GM18909 (cell line): ENCODE data around the gene HPCA.

ENCODE experiments used
- ATAC-seq: cut with Tn5 transposase; IDR thresholded peaks from one replicate; pipeline ENCODE4 v1.9.1; 2021; ENCODE audit warnings: mild to moderate bottlenecking; ENCODE audit not compliant: unreplicated experiment, poor library complexity

The HPCA gene

DNA sequence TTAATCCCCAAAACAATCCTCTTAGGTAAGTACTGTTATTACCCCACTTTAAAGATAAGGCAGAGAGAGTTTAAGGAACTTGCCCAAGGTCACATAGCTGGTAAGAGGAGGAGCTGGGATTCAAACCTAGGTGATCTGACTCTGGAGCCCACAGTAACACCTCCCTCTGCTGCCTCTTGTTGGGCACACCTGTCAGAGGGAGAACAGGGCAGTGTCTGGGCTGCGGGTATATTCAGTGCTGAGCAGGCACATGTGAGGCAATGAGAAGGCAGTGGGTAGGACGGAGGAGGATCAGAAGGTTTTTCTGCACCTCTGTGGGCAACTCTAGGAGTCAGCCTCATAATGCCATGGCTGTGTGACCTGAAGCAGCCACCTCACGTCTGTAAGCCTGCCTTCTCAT, 1.8 kb downstream of the HPCA start:
- ATAC-seq = no peak

DNA sequence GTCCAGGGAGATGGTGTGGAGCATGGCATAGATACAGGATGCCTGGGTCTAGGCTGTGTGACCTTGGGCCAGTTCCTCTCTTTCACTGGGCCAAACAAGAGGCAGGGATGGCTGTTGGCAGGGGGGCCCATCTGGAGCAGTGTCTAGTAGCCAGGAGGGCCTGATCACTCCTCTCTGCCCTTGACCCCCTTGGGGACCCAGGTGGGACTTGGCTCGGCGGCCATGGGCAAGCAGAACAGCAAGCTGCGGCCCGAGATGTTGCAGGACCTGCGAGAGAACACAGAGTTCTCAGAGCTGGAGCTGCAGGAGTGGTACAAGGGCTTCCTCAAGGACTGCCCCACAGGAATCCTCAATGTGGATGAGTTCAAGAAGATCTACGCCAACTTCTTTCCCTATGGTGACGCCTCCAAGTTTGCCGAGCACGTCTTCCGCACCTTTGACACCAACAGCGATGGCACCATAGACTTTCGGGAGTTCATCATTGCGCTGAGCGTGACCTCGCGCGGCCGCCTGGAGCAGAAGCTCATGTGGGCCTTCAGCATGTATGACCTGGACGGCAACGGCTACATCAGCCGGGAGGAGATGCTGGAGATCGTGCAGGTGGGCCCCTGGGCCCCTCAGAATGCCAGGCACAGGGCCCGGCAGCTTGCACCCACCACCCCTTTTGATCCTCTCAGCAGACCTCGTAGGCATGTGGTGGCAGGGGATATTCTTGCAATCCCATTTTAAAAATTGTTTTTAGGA, 2.6 kb downstream of the HPCA start:
- no peak for ATAC-seq

DNA sequence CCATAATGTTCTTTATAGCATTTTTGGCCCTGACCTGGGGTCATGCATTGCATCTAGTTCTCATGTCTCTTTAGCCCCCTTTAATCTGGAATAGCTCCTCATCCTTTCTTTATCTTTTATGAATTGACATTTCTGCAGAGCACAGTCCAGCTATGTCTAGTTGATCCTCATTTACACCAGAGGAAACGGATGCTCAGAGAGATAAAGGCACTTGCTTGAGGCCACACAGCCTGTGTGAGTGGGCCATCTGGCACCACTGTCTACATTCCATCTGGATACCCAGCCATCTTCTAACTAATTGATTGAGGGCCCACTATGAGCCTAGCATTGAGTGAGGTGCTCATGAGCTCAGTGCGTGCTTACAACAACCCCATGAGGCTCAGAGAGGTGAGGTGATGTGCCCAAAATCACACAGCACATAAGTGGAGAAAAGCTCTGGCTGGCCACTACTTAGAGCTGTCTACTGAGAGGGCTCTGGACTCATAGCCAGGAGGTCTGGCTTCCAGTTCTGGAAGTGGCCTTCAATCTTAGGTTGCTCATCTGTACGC, 3.5 kb downstream of the HPCA start:
- ATAC-seq = no peak

DNA sequence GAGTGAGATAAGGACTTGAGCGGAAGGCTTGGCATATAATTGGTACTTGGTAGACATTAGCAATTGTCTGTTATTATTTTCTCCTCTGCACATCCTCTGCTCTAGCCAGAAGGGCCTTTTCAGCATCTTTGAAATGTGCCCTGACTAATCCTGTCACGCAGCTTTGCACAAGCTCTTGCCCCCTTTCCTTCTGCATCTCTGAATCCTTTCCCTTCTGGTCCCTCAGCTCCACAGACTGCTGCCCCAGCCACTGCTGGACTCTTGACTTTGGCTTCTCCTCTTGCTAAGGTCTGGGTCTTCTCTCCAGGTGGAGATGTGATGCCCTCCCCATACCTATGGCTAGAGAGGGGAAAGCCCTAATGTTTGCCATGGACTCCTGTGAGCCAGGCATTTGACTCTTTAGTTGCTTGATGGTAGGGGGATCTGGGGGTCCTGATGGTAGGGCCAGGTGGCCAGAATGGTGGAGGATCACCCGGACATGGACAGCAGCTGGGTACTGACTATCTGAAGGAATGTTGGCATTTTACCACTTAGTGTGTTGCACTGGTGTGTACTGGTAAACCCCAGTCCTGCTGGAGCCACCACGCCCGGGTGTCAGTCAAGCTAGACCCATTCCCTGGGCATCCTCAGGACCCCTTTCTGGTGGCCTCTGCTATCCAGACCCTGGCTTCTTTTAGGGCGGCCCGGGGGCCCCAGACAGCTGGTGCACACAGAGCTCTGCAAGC, 4.4 kb downstream of the HPCA start:
- no peak for ATAC-seq

DNA sequence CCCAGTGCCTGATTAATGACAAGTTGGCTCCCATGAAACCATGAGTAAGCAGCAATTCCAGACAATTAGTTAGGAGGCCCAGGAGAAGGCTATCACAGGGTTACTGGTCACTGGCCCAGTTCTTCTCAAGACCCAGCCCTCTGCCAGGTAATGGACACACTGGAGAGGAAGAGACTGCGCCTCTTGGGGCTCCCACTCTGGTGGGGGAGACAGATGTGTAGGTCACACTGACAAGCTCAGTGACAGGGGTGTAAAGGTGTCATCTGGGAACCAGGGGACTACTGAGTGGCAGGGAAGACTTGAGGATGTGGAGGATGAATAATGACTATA, 4.9 kb downstream of the HPCA start:
- ATAC-seq = no peak

DNA sequence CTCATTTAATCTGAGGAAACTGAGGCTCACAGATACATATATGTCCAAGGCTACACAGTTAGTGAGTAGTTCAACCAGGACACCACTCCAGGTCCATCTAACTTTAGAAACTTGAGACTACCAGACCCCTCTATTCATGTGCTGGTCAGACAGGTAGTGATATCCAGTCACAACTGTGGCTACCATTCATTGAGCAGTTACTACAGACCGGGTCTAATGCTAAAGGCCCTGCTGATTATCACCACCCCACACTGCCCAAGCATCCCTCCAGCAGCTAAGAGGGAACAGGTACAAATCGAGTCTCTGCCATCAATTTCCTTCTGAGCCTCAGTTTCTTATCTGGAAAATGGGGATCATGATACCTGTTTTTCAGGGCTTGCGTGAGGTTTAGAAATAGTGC, 5.3 kb downstream of the HPCA start:
- no peak for ATAC-seq

DNA sequence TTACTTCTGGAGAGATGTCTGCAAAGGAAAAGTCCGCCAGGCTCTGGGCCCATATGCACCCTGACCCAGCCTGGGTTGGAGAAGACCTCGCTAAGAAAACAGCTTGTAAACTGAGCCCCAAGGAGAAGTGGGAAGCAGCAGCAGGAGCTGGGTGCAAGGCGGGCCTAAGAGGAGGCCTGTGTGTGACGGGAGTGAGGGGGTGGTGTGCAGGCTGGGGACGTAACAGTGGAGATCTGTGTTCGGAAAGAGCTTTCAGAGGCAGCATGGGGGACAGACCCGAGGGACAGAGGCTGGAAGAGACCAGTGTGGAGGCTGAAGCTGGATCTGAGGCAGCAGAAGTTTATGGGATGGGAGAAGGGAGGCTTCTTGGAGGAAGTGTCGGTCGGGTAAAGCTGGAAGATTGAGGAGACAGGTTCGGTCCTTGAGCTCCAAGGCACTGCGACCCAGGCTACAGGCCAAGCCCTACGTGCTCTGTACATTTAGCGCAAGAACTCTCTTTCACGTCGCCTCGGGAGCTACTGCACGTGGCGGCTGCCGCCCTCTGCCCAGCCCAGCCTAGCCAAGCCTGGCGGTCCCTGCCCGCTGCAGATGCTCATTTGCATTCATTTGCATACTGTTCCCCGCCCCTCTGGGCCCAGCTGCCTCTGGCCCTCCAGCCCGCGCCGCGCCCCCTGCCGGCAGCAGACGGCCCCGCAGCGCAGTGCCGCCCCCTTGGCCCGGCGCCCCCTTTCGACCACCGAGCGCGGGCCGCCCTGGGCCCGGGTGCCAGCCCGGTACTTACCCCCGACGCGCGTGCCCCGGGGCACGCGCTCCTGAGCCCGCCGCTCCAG, 6.3 kb downstream of the HPCA start:
- ATAC-seq = no peak

DNA sequence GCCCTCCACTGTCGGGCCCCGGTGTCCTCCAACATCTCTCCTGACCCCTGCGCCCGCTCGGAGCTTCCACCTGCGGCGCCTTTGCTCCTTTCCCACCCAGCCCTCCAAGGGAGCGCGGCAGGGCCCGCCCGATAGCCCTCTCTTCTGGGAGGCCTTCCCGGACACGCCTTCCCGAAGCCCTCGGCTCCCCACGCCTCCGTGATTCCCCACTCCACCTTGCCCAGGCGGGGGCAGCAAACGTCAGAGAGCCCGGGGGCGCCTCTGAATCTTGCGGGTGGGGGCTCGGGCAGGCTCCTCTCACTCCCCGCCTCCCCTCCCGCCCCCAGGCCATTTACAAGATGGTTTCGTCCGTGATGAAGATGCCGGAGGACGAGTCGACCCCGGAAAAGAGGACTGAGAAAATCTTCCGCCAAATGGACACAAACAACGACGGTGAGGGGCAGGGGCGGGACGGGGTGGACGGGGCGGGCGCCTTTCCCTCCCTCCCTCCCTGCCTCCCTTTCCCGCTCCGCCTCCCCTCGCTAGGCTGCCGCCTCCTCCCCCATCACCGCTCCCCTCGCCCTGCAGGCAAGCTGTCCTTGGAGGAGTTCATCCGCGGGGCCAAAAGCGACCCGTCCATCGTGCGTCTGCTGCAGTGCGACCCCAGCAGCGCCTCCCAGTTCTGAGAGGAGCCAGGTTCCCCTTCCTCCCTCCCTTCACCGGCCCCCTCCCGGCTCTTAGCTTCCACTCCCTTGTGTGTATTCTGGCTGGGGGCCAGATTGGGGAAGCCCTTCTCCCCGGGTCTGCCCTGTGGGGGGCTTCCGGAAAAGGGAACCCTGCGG, 7.1 kb downstream of the HPCA start:
- ATAC-seq = no peak

DNA sequence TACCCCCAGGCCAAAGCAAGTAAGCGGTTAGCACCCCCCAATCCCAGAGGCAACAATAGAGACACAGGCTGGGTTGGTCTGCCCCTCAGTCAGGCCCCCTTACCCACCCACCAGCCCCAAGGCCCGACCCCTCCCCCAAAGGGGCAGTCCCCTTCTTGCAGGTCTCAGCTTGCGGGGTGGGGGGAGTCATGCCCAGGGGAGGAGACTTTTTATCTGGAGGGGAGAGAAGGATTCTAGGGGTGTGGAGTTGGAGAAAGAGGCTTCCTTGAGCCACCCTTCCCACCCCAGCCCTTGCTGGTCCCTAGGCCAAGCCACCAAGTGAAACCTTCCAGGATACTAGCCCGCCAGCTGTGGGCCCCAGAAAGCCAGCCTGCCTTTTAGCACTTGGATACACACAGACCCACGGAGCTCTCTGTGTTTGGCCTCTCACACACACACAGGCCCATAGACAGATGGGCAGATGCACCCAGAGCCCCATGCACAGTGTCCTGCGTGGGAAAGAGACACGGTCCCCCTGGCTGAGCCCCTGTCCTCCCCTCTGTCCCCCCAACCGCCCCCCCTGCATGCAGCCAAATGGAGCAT, 7.8 kb downstream of the HPCA start:
- no peak for ATAC-seq

DNA sequence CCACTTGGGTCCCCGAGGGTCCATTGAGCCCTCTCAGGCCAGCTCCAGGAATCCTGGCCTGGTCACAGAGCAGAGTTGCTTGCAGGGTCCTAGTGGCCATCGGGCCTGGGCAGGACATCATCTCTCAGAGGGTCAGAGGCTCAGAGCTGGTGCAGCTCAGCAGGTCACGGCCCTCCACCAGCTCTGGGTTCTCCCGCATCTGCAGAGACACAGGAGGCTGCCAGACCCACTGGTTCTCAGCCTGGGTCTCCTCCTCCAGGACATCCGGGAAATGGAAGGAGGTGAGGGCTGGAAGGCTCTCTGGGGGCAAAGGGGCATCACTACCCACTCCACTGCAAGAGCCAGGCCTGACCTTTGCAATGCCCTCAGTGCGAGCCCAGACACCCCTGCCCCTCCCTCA, 8.4 kb downstream of the HPCA start:
- no peak for ATAC-seq

DNA sequence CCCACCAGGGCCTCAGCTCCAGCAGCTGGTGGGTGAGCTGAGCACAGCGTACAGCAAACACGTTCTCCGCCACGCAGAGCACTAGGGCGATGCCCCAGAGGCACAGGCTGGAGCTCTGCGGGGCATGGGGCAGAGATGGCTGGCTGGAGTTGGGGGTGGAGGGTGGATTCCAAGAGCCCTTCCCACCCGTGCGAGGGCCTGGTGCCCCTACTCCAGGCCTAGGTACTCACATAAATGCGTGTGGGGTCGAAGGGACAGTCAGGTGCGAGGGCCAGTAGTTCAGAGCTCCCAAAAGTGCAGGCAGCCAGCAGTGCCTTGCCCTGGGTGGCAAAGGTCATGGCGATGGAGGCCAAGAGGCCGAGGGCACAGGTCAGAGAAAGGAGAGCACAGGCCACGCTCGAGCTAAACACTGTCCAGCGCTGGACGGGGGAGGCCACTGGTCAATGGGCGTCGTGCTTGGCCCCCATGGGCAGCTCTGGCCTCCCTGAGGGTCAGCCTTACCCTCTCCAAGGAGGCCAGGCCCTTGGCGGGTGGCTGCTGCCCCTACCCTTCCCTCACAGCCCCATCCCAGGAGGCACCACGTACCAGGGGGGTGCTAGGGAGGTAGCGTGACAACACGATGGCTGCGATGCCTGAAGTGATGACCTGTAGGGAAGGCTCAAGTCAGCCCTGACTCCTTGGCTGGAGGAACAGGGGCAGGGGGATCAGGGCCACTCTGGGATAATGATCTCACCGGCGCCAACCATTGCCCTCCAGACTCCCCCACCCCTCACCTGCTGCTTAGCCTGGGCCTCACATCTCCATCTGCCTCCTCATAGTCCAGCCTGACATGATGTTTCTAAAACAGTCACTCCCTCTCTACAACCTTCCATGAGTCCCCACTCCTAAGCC, 9.3 kb downstream of the HPCA start:
- ATAC-seq = no peak

DNA sequence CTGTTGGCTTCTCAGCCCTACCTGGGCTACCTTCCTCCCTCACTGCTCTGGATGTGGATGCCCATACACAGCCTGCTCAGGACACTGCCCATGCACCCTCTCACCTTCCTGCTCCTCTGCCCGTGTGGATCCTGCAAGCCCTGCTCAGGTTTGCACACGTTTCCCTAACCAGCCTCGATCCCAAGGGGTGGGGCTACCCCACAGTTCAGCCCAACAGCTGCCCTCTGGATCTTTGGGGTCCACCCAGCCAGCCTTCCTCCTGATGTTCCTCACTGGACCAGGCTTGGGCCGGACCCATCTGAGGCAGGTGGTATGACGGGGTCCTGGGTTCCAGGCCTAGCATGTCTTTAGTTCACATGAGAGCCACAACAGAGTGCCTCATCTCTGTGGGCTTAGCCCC, 10.2 kb downstream of the HPCA start:
- no peak for ATAC-seq

DNA sequence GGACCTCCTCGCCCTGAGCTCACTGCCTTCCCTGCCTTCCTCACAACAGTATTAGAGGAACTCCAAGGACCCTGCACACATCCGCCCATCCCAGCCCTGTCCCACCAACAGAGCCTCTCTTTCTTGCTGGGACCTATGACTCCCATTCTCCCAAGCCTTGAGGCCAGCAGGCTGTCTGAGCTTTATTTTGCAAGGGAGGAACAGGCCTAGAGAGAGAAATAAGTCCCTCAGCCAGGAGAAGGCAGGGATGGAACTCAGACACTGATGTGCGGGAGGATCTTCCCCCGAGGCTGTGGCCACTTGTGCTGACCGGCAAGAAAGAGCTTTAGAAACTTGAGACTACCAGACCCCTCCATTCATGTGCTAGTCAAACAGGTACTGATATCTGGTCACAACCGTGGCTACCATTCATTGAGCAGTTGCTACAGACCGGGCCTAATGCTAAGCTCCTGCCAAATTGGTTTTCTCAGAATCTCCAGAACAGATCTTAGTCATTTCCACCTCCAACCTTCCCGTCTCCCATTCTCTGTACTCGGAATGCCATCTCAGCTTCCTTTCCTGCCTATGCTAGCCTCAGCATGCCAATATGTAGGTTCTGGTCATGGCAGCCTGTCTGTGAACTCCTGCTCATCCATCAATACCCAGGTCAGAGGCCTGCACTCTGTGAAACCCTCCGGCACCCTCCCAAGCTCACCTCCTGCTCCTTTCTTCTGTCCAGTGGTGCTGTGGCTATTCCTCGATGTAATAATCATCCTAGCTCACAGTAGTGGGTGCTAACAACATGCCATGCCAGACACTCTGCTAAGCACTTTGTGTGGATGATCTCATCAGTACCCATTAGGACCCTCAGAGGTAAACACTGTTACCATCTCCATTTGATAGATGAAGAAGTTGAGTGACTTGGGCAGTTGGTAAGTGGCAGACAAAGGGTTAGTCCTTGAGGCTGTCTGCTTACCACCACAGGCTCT, 11.1 kb downstream of the HPCA start:
- ATAC-seq = no peak

DNA sequence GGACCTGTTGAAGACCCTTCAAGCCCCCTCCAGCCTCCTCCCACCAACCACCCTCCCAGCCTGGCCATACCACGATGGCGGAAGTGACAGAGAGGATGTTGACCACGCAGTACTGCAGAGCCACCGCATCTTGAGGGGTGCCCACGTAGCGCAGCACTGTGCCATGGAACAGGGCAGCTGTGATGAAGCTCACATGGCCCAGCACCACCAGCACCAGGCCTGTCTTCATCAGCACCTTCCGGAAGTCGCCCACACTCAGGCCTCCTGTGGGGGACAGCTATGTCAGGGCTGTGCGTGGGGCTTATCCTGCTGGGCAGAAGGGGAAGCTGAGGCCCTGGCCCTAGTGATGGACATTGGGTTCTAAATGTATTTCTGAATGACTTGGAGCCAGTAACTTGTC, 11.8 kb downstream of the HPCA start:
- ATAC-seq = no peak

DNA sequence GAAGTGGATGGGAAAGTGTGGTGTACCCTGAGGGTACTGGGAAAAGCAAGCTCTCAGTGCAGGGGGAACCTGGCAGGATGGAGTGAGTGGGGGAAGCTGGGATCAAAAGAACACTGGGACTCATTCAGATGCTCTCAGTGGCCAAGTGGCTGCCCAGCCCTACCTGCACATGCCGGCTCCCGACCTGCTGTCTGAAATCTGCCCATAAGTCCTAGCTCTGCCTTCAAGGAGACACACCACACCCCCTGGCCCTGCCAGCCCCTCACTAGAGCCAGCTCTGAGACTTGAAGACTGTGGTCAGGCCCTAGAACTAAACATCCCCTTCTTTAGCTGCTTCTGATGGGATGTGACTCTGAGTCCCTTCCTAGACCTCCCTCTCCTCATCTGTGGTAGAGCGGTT, 12.7 kb downstream of the HPCA start:
- ATAC-seq = no peak

DNA sequence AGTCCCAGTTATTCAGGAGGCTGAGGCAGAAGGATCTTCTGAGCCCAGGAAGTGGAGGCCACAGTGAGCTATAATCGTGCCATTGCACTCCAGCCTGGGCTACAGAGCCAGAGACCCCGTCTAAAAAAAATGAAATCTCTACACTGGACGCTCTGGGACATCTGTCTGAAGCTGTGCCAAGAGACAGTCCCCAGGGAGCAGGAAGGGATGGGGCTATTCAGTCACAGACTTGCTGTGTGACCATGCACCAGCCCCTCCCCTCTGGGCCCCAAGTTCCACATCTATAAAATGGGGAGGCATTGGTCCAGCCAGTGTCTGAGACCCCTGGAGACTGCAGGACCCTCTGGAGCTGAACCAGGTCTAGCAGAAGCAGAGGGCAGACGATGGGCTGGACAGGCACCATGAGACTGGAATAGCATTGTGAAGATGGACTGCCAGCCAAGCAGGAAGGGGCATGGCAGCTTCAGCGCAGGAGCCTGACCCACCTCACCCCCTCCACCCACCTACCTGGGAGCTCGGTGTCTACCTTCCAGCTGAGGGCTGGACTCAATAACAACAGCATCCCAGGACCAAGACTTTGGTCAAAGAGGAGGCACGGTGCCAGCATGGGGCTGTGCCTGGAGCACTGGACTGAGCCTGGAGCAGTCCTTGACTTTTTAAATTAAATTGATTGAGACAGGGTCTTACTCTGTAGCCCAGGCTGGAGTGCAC, 13.4 kb downstream of the HPCA start:
- no peak for ATAC-seq

DNA sequence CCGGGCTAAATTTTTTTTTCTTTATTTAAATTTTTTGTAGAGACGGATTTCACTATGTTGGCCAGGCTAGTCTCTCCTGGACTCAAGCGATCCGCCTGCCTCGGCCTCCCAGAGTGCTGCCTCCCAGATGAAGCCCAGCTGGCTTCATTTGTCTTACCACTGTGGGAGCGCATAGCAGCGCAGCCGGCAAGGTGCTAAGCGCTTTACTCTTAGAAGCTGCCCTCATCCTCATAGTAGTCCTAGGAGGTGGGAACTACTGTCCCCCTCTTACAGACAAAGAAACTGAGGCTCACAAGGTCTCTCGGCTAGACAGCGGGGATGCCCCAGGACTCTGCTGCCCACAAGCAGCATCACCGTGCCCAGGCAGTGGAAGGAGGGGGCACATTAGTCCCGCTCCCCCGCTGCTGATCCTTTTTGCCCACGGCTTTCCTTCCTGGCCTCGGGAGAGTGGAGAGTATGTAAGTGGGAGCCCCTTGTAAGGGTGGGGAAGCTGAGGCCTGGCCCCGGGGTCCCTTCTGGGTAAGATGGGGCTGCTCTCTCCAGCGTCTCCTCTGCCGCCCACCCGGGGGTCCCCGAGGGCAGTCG, 14.2 kb downstream of the HPCA start:
- no peak for ATAC-seq
